ENCODE measurements around the gene SV2C.

The SV2C gene

GRCh38 chr5:76397200-76397599, 314.0 kb downstream of the SV2C start:
- Histone ChIP-seq H3K27ac (ENCODE audit: low read depth in 2 of 2, low read length in 2 of 2) (no peak overlapping the region), H3K36me3 (ENCODE audit: control insufficient read depth in 2 of 2, insufficient read depth in 2 of 2, low read length in 2 of 2) (no peaks in the 10 kb centered on the region), H3K4me1 (ENCODE audit: control insufficient read depth in 2 of 2, insufficient read depth in 2 of 2, low read length in 2 of 2) (peaks cover 2 to 7% of the 10 kb centered on the region in 2 donors), H3K9me3 (ENCODE audit: control insufficient read depth in 2 of 2, low read length in 2 of 2) (no peaks in the 10 kb centered on the region), H3K4me3 (ENCODE audit: low read length in 2 of 2) (no peak overlapping the region), H3K27me3 (ENCODE audit: control insufficient read depth in 2 of 2, insufficient read depth in 2 of 2, low read length in 2 of 2) (no peaks in the 10 kb centered on the region), H3K9ac (ENCODE audit: low read depth in 1 of 2, low read length in 2 of 2) (no peak overlapping the region)

GRCh38 chr5:76399268-76399667, 316.1 kb downstream of the SV2C start:
- Histone ChIP-seq H3K9ac (ENCODE audit: low read depth in 1 of 2, low read length in 2 of 2) (no peak overlapping the region), H3K27ac (ENCODE audit: low read depth in 2 of 2, low read length in 2 of 2) (no peak overlapping the region), H3K36me3 (ENCODE audit: control insufficient read depth in 2 of 2, insufficient read depth in 2 of 2, low read length in 2 of 2) (no peaks in the 10 kb centered on the region), H3K4me3 (ENCODE audit: low read length in 2 of 2) (no peak overlapping the region), H3K9me3 (ENCODE audit: control insufficient read depth in 2 of 2, low read length in 2 of 2) (no peaks in the 10 kb centered on the region), H3K27me3 (ENCODE audit: control insufficient read depth in 2 of 2, insufficient read depth in 2 of 2, low read length in 2 of 2) (no peaks in the 10 kb centered on the region), H3K4me1 (ENCODE audit: control insufficient read depth in 2 of 2, insufficient read depth in 2 of 2, low read length in 2 of 2) (peaks cover 2 to 7% of the 10 kb centered on the region in 2 donors)

GRCh38 chr5:76400466-76400865, 317.3 kb downstream of the SV2C start:
- no peak overlapping the region for H3K4me3 ChIP-seq (ENCODE audit: low read length in 2 of 2)
- no peaks in the 10 kb centered on the region for H3K36me3 ChIP-seq (ENCODE audit: control insufficient read depth in 2 of 2, insufficient read depth in 2 of 2, low read length in 2 of 2)
- no peaks in the 10 kb centered on the region for H3K27me3 ChIP-seq (ENCODE audit: control insufficient read depth in 2 of 2, insufficient read depth in 2 of 2, low read length in 2 of 2)
- no peak overlapping the region for H3K9ac ChIP-seq (ENCODE audit: low read depth in 1 of 2, low read length in 2 of 2)
- peaks cover 9 to 15% of the 10 kb centered on the region in 2 donors for H3K4me1 ChIP-seq (ENCODE audit: control insufficient read depth in 2 of 2, insufficient read depth in 2 of 2, low read length in 2 of 2)
- no peaks in the 10 kb centered on the region for H3K9me3 ChIP-seq (ENCODE audit: control insufficient read depth in 2 of 2, low read length in 2 of 2)
- H3K27ac ChIP-seq (ENCODE audit: low read depth in 2 of 2, low read length in 2 of 2), result no peak overlapping the region

GRCh38 chr5:76401801-76402250, 318.6 kb downstream of the SV2C start:
- Histone ChIP-seq H3K4me1 (ENCODE audit: control insufficient read depth in 2 of 2, insufficient read depth in 2 of 2, low read length in 2 of 2) (peaks cover 11 to 15% of the 10 kb centered on the region in 2 donors), H3K27ac (ENCODE audit: low read depth in 2 of 2, low read length in 2 of 2) (peak overlapping the region; percentile 86 to 89), H3K27me3 (ENCODE audit: control insufficient read depth in 2 of 2, insufficient read depth in 2 of 2, low read length in 2 of 2) (no peaks in the 10 kb centered on the region), H3K4me3 (ENCODE audit: low read length in 2 of 2) (peak overlapping the region; percentile 81 to 82), H3K36me3 (ENCODE audit: control insufficient read depth in 2 of 2, insufficient read depth in 2 of 2, low read length in 2 of 2) (no peaks in the 10 kb centered on the region), H3K9me3 (ENCODE audit: control insufficient read depth in 2 of 2, low read length in 2 of 2) (no peaks in the 10 kb centered on the region), H3K9ac (ENCODE audit: low read depth in 1 of 2, low read length in 2 of 2) (peak overlapping the region; percentile 74 to 88)

GRCh38 chr5:76402251-76402885, 319.2 kb downstream of the SV2C start:
- Histone ChIP-seq H3K27ac (ENCODE audit: low read depth in 2 of 2, low read length in 2 of 2) (peak overlapping the region; percentile 86 to 89), H3K36me3 (ENCODE audit: control insufficient read depth in 2 of 2, insufficient read depth in 2 of 2, low read length in 2 of 2) (no peaks in the 10 kb centered on the region), H3K9me3 (ENCODE audit: control insufficient read depth in 2 of 2, low read length in 2 of 2) (no peaks in the 10 kb centered on the region), H3K4me3 (ENCODE audit: low read length in 2 of 2) (peak overlapping the region; percentile 81 to 82), H3K4me1 (ENCODE audit: control insufficient read depth in 2 of 2, insufficient read depth in 2 of 2, low read length in 2 of 2) (peaks cover 15% of the 10 kb centered on the region in 2 donors), H3K27me3 (ENCODE audit: control insufficient read depth in 2 of 2, insufficient read depth in 2 of 2, low read length in 2 of 2) (no peaks in the 10 kb centered on the region), H3K9ac (ENCODE audit: low read depth in 1 of 2, low read length in 2 of 2) (peak overlapping the region; percentile 74 to 88)

GRCh38 chr5:76402886-76403765, 319.9 kb downstream of the SV2C start, which contains the start of gene IQGAP2:
TSS of gene IQGAP2 (plus strand) at chr5:76403285. CDS start at chr5:76403546, 261 bp downstream.
- Histone ChIP-seq H3K27me3 (ENCODE audit: control insufficient read depth in 2 of 2, insufficient read depth in 2 of 2, low read length in 2 of 2) (no peaks in the 10 kb centered on the region), H3K27ac (ENCODE audit: low read depth in 2 of 2, low read length in 2 of 2) (peak within 1 kb of the TSS; percentile 86 to 89), H3K36me3 (ENCODE audit: control insufficient read depth in 2 of 2, insufficient read depth in 2 of 2, low read length in 2 of 2) (no peaks in the 10 kb centered on the region), H3K4me1 (ENCODE audit: control insufficient read depth in 2 of 2, insufficient read depth in 2 of 2, low read length in 2 of 2) (peaks cover 15% of the 10 kb centered on the region in 2 donors), H3K9ac (ENCODE audit: low read depth in 1 of 2, low read length in 2 of 2) (peak within 1 kb of the TSS; percentile 74 to 88), H3K9me3 (ENCODE audit: control insufficient read depth in 2 of 2, low read length in 2 of 2) (no peaks in the 10 kb centered on the region), H3K4me3 (ENCODE audit: low read length in 2 of 2) (peak within 1 kb of the TSS; percentile 81 to 82)
